GM12865 (cell line): Measurements from ENCODE around the gene C20orf144.
"Not testable (repeated sequence)": the region's sequence is repeated elsewhere in the genome, so short reads cannot be mapped to it uniquely, and the experiment has no call there.

Experiments
- DNase-seq: peaks from one replicate; pipeline ENCODE4 v3.0.0; 2010; ENCODE audit warnings: low read depth
- H3K4me3 ChIP-seq: 2 replicates; pipeline ENCODE4 v1.5.1; 2011; ENCODE audit warnings: mild to moderate bottlenecking, low read depth, low read length, control low read depth
- CTCF ChIP-seq: IDR thresholded peaks from 2 replicates; pipeline ENCODE4 v1.5.1; 2011; ENCODE audit warnings: low read length, control low read depth, low read depth, inconsistent platforms; ENCODE audit not compliant: insufficient read depth; ENCODE audit errors: missing control alignments

Gene C20orf144

GRCh38 chr20:33644313-33645071, 17.6 kb upstream of the C20orf144 start:
- TF ChIP-seq CTCF, result no peak
- DNase-seq, result no peak

GRCh38 chr20:33645072-33645358, 17.1 kb upstream of the C20orf144 start:
- DNase-seq, result no peak
- no peak for TF ChIP-seq CTCF

More at GRCh38 chr20:33644313-33645071, 17.6 kb upstream of the C20orf144 start:
- H3K4me3 ChIP-seq, result no peak overlapping the region

GRCh38 chr20:33645396-33645795, 16.7 kb upstream of the C20orf144 start:
- TF ChIP-seq CTCF, result no peak
- no peak for DNase-seq
- H3K4me3 ChIP-seq, result no peak overlapping the region

More at GRCh38 chr20:33645072-33645358, 17.1 kb upstream of the C20orf144 start:
- no peak overlapping the region for H3K4me3 ChIP-seq

DNA sequence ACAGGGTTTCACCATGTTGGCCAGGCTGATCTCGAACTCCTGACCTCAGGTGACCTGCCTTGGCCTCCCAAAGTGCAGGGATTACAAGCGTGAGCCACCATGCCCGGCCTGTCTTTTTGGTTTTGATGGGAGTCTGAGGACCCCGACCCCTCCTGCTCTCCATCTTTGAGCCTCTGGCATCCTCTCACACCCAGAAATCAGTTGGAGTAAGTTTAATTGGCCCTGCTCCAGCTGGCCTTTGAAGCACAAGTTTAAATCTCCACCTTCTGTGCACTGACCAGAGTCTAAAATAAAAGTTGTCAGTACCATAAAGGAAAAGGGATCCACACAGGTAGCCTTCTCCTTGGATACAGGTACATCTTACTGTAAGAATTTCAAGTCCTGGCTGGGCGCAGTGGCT, 15.9 kb upstream of the C20orf144 start:
- TF ChIP-seq CTCF, result no peak
- DNase-seq, result no peak
- no peak overlapping the region for H3K4me3 ChIP-seq

DNA sequence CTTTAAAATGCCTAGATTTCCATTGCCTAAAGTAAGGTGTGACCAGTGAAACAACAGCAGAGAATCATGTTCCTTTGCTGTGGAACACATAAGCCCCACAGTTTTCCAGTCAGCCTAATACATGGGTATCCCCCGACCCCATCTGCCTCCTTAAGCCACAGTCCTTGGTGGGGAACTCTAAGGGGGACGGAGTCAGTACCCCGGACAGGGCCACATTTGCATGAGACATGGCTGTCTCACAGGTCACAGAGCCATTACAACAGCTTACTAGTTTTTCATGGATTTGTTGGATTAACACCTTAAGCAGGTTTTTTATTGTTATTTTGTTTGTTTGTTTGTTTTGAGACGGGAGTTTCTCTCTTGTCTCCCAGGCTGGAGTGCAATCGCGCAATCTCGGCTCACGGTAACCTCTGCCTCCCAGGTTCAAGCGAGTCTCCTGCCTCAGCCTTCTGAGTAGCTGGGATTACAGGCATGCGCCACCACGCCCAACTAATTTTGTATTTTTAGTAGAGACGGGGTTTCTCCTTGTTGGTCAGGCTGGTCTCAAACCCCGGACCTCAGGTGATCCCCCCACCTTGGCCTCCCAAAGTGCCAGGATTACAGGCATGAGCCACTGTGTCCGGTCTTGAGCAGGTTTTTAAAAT, 15.0 kb upstream of the C20orf144 start:
- H3K4me3 ChIP-seq, DNase-seq: not testable (repeated sequence)

DNA sequence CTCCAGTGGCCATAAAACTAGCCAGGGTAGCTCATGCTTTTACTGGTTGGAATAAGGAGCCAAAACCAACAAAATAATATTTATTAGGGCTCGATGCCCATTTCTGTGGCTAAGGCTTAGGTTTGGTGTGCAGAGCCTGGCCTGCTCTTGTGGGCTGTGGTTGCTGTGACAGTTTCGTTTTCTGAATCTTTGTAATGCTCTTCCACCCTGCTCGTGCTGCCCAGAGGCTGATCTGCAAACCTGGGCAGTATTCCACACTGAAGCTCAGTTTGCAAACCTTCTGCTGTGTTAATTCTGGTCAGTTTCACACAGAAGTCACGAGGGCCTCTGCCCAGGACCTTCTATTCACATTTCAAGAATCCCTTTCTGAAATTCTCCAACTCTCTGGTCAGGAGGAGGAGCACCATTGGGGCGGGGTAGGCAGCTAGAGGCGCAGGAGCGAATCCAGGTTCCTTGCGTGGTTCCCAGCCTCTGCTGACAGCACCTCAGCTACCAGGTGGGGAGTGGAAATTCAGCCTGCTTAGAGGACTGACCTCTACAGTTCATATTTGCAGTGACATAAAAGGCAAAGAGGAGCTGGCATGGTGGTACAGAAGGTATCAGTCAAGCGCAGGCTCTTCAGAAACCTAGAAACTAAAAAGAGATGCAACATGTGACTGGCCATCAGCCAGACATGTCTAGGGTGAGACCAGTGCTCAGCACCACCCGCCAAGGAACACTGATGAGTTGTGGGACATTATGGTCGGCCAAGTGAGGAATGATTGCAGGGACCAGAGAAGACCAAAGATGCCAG, 14.3 kb upstream of the C20orf144 start:
- no peak overlapping the region for H3K4me3 ChIP-seq
- peak; percentile 81 for DNase-seq
- TF ChIP-seq CTCF, result no peak

DNA sequence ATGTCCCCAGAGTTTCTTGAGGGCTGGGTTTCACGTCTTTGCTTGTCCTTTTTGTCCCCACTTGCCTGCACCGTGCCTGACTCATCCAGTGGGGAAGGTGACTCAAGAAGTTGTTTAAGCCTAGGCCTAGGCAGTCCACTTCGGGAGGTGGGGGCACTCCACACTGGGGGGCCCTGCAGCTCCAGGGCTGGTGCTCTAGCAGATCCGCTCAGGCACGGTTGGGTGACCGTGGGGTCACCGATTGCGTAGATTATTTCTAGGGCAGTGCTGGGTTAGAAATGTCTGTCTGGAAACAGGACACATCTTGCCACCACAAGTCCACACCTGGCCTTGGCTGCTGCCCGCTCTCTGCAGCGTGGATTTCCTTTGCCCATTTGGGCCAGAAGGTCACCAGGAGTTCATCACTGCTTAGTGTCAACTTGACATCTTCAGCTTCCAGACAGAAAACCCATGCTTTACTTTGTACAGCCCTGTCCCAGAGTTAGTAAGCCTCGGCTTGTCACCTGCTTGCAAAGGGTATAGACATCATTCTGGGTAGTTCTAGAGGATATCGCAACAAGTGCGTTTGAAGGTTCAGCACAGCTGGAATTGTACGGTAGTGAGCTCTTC, 13.6 kb upstream of the C20orf144 start:
- no peak for DNase-seq
- no peak overlapping the region for H3K4me3 ChIP-seq

More for the DNA sequence above, 13.6 kb upstream of the C20orf144 start:
- no peak for TF ChIP-seq CTCF
